ENCODE results near the gene C2orf69.

DNA sequence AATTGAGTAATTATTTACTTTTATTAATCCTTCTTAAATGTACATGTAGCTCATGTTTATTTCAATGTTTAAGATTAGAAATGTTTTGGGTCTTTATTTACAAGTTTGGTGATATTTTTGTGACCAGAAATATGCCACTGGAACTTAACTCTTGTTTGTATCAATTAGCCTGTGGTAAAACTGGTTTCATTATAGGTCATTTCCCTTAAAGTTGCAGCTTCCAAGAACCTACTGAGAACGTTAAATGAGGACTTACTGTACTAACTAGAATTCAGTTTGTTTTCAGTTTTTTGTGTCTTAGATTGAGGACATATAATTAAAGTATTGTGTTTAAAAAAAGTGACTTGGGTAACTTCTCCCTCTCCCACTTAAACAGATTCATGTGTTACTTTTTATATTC is 39.9 kb downstream of the C2orf69 start:
- TF ChIP-seq ZNF274 (IDR thresholded peaks at IDR 0.05; ENCODE audit: low read depth, low read length), result no peak
- no peak for TF ChIP-seq YY1 (IDR thresholded peaks at IDR 0.05; ENCODE audit: insufficient read depth, insufficient read length)
- TF ChIP-seq SUZ12 (IDR thresholded peaks at IDR 0.05; ENCODE audit: extremely low read depth, insufficient read depth, insufficient read length), result no peak
